HepG2 (cell line): ENCODE data around the gene NVL. TPM values are rescaled to one million over a fixed set of nuclear protein-coding genes. Genes with fewer than 3 reads are reported as not detected.

Source experiments
- CC2D1A ChIP-seq: sonication (generic); formaldehyde crosslinking; IDR thresholded peaks from 2 replicates; pipeline ENCODE4 v1.8.1; 2023; ENCODE audit warnings: mild to moderate bottlenecking, missing genetic modification reagents
- CHCHD3 ChIP-seq: sonication (generic); formaldehyde crosslinking; IDR thresholded peaks from 2 replicates; pipeline ENCODE4 v1.8.0; 2022; ENCODE audit warnings: mild to moderate bottlenecking, missing genetic modification reagents, moderate library complexity
- KDM5B ChIP-seq: sonication (generic); formaldehyde crosslinking; IDR thresholded peaks from 2 replicates; pipeline ENCODE4 v1.4.0; 2020; ENCODE audit warnings: missing genetic modification reagents, mild to moderate bottlenecking, borderline replicate concordance
- KLF12 ChIP-seq: sonication (generic); formaldehyde crosslinking; IDR thresholded peaks from 2 replicates; pipeline ENCODE4 v1.4.0; 2020; ENCODE audit warnings: missing genetic modification reagents, borderline replicate concordance
- MYC ChIP-seq: sonication (generic); formaldehyde crosslinking; IDR thresholded peaks from 2 replicates; pipeline ENCODE4 v1.9.0; 2021; ENCODE audit warnings: missing genetic modification reagents, borderline replicate concordance
- PCBP2 ChIP-seq: fragments of 200-400 bp; formaldehyde crosslinking; optimal IDR thresholded peaks from 2 replicates; pipeline ENCODE3; 2018; ENCODE audit warnings: low read length, low read depth; ENCODE audit not compliant: poor library complexity, severe bottlenecking
- PLRG1 ChIP-seq: fragments of 450-650 bp; conservative IDR thresholded peaks from 2 replicates; pipeline ENCODE4 v1.6.1; 2016
- PRMT3 ChIP-seq: sonication (generic); formaldehyde crosslinking; IDR thresholded peaks from 2 replicates; pipeline ENCODE4 v1.8.1; 2022; ENCODE audit warnings: low read depth, mild to moderate bottlenecking, moderate library complexity, missing genetic modification reagents, borderline replicate concordance
- SMAD3 ChIP-seq: sonication (generic); formaldehyde crosslinking; IDR thresholded peaks from 2 replicates; pipeline ENCODE4 v1.4.0; 2020; ENCODE audit warnings: missing genetic modification reagents
- ZNF564 ChIP-seq: sonication (generic); formaldehyde crosslinking; IDR thresholded peaks from 2 replicates; pipeline ENCODE4 v1.8.1; 2023; ENCODE audit warnings: mild to moderate bottlenecking, missing genetic modification reagents
- ZNF598 ChIP-seq: sonication (generic); formaldehyde crosslinking; IDR thresholded peaks from 2 replicates; pipeline ENCODE4 v1.5.1; 2020; ENCODE audit warnings: mild to moderate bottlenecking, missing genetic modification reagents, borderline replicate concordance
- ZNF660 ChIP-seq: sonication (generic); formaldehyde crosslinking; IDR thresholded peaks from 2 replicates; pipeline ENCODE4 v1.5.1; 2020; ENCODE audit warnings: mild to moderate bottlenecking, low read depth, missing genetic modification reagents, borderline replicate concordance
- ZNF670 ChIP-seq: sonication (generic); formaldehyde crosslinking; IDR thresholded peaks from 2 replicates; pipeline ENCODE4 v1.8.0; 2022; ENCODE audit warnings: mild to moderate bottlenecking, missing genetic modification reagents, borderline replicate concordance
- polyA plus RNA-seq, 8 experiments: library from polyadenylated mRNA; depleted of rRNA in 3 of 8; stranded (reverse) in 7 of 8; unstranded in 1 of 8; fragments of >200 nt; fragmentation: Illumina TruSeq in 4 of 8; extraction: Trizol in 4 of 8; gene quantifications; 2 replicates each; pipeline versions ENCODE4 v1.2.1 to v1.2.3, GENCODE V29; 2011 to 2016; ENCODE audit warnings: low read depth in 4 of 8, missing spikeins in 1 of 8, mixed read lengths in 1 of 8; ENCODE audit not compliant: insufficient read depth in 1 of 8
- total RNA-seq, 5 experiments: library from RNA; depleted of rRNA; stranded (reverse); fragments of >200 nt; fragmentation: Illumina TruSeq; extraction: Trizol; gene quantifications; 2 replicates each; pipeline ENCODE4 v1.2.3, GENCODE V29; 2016; ENCODE audit warnings: low read depth in 1 of 5
- TF ChIP-seq, protein P1 (sequence below): sonication (generic); formaldehyde crosslinking; IDR thresholded peaks from 2 replicates; pipeline ENCODE4 v1.9.0; 2022; ENCODE audit warnings: low read depth, missing genetic modification reagents
- TF ChIP-seq, protein P2 (sequence below): IDR thresholded peaks from 2 replicates; pipeline ENCODE4 v1.6.1; 2016; ENCODE audit warnings: mild to moderate bottlenecking
- TF ChIP-seq, protein P3 (sequence below): sonication (generic); formaldehyde crosslinking; IDR thresholded peaks from 2 replicates; pipeline ENCODE4 v1.4.0; 2020; ENCODE audit warnings: mild to moderate bottlenecking, missing genetic modification reagents
- TF ChIP-seq, protein P4 (sequence below): sonication (generic); formaldehyde crosslinking; conservative IDR thresholded peaks from 2 replicates; pipeline ENCODE4 v1.8.0; 2022; ENCODE audit warnings: missing genetic modification reagents
- TF ChIP-seq, protein P5 (sequence below): IDR thresholded peaks from 2 replicates; pipeline ENCODE4 v1.6.1; 2012; ENCODE audit warnings: inconsistent platforms
- TF ChIP-seq, protein P6 (sequence below): sonication (generic); formaldehyde crosslinking; IDR thresholded peaks from 2 replicates; pipeline ENCODE4 v1.4.0; 2020; ENCODE audit warnings: missing genetic modification reagents
- TF ChIP-seq, protein P7 (sequence below): sonication (generic); formaldehyde crosslinking; conservative IDR thresholded peaks from 2 replicates; pipeline ENCODE4 v1.4.0; 2020; ENCODE audit warnings: missing genetic modification reagents

NVL gene
- total and polyA plus RNA-seq, 2 of the 13 experiments (the other 11 are each of a cell fraction or from before 2014, with no cell fraction given) = 8.3 to 21.0 TPM

DNA sequence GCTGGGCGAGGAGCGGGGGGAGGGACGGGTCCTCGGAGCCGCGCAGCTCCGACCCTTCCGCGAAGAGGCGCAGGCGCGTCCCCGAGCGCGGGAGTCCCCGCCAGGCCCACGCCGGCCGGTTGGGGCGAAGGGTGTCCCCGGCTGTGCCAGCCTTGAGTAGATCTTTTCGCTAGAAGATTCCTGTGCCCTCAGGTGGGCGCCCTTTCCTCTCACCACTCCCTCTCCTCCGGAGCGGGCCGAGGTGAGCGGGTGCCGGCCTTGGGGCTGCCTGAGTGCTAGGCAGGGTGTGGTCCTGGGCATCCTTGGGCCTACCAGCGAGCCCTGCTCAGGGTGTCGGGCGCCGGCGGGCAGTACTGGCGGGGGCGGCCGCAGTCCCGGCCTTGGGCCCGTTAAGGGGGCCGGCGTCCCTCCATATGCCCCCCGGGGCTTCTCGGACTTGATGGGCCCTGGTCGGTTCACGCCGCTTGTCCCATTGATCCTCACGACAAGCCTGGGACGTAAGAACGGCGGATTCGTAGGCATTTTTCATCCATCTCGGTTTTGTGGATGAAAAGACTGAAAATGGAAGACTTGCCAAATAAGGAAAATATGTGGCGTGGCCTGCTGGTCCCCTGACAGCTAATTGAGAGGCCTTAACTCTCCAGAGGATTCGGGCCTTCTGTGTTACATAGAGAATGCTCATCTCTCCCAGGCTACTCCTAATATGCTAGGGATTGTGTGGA, 146.2 kb downstream of the NVL start (continued):
- TF ChIP-seq, protein P1, sequence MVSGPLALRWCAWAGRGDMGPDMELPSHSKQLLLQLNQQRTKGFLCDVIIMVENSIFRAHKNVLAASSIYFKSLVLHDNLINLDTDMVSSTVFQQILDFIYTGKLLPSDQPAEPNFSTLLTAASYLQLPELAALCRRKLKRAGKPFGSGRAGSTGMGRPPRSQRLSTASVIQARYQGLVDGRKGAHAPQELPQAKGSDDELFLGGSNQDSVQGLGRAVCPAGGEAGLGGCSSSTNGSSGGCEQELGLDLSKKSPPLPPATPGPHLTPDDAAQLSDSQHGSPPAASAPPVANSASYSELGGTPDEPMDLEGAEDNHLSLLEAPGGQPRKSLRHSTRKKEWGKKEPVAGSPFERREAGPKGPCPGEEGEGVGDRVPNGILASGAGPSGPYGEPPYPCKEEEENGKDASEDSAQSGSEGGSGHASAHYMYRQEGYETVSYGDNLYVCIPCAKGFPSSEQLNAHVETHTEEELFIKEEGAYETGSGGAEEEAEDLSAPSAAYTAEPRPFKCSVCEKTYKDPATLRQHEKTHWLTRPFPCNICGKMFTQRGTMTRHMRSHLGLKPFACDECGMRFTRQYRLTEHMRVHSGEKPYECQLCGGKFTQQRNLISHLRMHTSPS = 0 out of 2 replicates have a peak, but pooled peaks have one; percentile 29
- TF ChIP-seq ZNF670 (CRISPR knock-in tag) (peak; percentile 82; the same call in 1 of the 2 replicates), KDM5B (CRISPR knock-in tag) (peak; percentile 42; the same call in 1 of the 2 replicates), PRMT3 (peak; percentile 66; the same call in 1 of the 2 replicates), KLF12 (peak; percentile 59; the same call in 1 of the 2 replicates), CHCHD3 (0 out of 2 replicates have a peak, but pooled peaks have one; percentile 61), PLRG1 (no peak), ZNF598 (CRISPR knock-in tag) (no peak), SMAD3 (CRISPR knock-in tag) (no peak), ZNF660 (CRISPR knock-in tag) (no peak), PCBP2 (no peak), ZNF564 (CRISPR knock-in tag) (0 out of 2 replicates have a peak, but pooled peaks have one; percentile 5), CC2D1A (CRISPR knock-in tag) (no peak), MYC (CRISPR knock-in tag) (peak; percentile 30; the same call in 1 of the 2 replicates)
- TF ChIP-seq, protein P2, sequence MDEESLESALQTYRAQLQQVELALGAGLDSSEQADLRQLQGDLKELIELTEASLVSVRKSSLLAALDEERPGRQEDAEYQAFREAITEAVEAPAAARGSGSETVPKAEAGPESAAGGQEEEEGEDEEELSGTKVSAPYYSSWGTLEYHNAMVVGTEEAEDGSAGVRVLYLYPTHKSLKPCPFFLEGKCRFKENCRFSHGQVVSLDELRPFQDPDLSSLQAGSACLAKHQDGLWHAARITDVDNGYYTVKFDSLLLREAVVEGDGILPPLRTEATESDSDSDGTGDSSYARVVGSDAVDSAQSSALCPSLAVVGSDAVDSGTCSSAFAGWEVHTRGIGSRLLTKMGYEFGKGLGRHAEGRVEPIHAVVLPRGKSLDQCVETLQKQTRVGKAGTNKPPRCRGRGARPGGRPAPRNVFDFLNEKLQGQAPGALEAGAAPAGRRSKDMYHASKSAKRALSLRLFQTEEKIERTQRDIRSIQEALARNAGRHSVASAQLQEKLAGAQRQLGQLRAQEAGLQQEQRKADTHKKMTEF (CRISPR knock-in tag) = peak; percentile 13; the same call in 1 of the 2 replicates
- TF ChIP-seq, protein P3, sequence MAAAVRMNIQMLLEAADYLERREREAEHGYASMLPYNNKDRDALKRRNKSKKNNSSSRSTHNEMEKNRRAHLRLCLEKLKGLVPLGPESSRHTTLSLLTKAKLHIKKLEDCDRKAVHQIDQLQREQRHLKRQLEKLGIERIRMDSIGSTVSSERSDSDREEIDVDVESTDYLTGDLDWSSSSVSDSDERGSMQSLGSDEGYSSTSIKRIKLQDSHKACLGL = 0 out of 2 replicates have a peak, but pooled peaks have one; percentile 65
- TF ChIP-seq, protein P4, sequence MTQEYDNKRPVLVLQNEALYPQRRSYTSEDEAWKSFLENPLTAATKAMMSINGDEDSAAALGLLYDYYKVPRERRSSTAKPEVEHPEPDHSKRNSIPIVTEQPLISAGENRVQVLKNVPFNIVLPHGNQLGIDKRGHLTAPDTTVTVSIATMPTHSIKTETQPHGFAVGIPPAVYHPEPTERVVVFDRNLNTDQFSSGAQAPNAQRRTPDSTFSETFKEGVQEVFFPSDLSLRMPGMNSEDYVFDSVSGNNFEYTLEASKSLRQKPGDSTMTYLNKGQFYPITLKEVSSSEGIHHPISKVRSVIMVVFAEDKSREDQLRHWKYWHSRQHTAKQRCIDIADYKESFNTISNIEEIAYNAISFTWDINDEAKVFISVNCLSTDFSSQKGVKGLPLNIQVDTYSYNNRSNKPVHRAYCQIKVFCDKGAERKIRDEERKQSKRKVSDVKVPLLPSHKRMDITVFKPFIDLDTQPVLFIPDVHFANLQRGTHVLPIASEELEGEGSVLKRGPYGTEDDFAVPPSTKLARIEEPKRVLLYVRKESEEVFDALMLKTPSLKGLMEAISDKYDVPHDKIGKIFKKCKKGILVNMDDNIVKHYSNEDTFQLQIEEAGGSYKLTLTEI (CRISPR knock-in tag) = no peak
- TF ChIP-seq, protein P5, sequence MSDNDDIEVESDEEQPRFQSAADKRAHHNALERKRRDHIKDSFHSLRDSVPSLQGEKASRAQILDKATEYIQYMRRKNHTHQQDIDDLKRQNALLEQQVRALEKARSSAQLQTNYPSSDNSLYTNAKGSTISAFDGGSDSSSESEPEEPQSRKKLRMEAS = peak; percentile 54; the same call in 1 of the 2 replicates
- TF ChIP-seq, protein P6, sequence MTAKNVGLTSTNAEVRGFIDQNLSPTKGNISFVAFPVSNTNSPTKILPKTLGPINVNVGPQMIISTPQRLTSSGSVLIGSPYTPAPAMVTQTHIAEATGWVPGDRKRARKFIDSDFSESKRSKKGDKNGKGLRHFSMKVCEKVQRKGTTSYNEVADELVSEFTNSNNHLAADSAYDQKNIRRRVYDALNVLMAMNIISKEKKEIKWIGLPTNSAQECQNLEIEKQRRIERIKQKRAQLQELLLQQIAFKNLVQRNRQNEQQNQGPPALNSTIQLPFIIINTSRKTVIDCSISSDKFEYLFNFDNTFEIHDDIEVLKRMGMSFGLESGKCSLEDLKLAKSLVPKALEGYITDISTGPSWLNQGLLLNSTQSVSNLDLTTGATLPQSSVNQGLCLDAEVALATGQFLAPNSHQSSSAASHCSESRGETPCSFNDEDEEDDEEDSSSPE = peak; percentile 74; the same call in 1 of the 2 replicates
- TF ChIP-seq, protein P7, sequence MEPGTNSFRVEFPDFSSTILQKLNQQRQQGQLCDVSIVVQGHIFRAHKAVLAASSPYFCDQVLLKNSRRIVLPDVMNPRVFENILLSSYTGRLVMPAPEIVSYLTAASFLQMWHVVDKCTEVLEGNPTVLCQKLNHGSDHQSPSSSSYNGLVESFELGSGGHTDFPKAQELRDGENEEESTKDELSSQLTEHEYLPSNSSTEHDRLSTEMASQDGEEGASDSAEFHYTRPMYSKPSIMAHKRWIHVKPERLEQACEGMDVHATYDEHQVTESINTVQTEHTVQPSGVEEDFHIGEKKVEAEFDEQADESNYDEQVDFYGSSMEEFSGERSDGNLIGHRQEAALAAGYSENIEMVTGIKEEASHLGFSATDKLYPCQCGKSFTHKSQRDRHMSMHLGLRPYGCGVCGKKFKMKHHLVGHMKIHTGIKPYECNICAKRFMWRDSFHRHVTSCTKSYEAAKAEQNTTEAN (CRISPR knock-in tag) = peak; percentile 79
